HG02981 (cell line): ENCODE measurements around the gene EEPD1.

ENCODE experiments used
- ATAC-seq: cut with Tn5 transposase; IDR thresholded peaks from one replicate; pipeline ENCODE4 v1.9.1; 2021; ENCODE audit warnings: mild to moderate bottlenecking, moderate library complexity; ENCODE audit not compliant: unreplicated experiment

EEPD1 gene

DNA sequence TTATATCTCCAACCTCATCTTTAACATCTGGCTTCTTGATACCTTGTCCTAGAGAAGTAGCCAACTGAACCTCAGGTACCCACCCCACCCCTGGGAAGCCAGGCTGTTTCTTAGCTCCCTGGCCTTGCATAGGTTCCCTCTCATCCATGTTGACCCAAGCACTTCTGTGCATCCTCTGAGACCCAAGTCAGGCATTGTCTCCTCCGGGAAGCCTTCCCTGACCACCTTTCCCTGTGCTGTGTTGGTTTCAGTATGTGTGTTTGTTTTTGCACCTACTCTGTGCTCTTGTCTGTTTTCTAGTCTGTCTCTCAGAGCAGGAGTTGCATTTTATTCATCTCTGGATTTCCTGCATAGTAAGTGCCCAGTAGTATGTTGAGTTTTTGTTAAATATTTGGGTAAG is 143.2 kb downstream of the EEPD1 start:
- no peak for ATAC-seq

DNA sequence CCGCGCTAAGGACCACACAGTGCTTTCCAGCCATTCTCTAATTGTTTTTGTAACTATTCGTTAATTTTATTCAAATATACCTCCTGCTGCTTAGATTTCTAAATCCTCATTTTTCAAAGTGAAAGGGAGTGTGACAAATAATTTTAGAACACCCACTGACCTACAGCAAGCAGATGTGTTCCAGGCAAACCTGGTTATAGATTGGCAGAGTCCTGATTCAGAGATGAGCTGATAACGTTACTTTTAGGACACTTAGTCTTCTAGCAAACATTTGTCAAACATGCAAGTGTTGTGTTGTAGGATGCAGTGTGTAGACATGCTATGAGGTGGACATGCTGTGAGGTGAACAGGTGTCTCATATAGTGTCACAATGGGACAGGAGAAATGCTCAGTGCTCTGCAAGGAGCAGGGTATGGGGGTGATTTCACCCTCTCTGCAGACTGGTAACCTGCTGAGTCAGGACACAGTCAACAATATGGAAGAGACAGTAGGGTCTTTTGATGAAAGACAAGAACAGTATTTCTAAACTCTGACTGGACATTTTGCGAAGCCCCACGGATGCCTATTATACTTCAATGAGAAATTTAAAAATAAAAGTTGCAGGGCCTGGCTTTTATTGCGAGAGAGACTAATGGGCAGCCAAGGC is 144.4 kb downstream of the EEPD1 start:
- no peak for ATAC-seq

DNA sequence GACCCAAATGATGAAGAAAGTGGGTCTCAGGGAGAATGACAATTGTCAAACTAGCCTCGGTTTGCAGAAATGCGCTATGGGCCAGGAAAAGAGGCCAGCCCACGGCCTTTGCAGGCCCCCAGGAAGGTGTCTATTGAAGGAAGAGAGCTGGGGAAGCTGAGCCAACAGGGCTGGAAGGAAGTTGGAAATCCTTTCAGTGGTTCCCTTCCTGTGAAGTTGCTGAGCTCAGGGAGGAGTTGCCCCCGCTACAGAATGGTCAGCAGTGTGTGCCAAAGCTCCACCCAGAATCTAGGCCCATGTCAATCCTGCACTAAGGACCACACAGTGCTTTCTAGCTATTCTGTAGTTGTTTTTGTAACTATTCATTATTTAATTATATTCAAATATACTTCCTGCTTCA is 145.1 kb downstream of the EEPD1 start:
- no peak for ATAC-seq

DNA sequence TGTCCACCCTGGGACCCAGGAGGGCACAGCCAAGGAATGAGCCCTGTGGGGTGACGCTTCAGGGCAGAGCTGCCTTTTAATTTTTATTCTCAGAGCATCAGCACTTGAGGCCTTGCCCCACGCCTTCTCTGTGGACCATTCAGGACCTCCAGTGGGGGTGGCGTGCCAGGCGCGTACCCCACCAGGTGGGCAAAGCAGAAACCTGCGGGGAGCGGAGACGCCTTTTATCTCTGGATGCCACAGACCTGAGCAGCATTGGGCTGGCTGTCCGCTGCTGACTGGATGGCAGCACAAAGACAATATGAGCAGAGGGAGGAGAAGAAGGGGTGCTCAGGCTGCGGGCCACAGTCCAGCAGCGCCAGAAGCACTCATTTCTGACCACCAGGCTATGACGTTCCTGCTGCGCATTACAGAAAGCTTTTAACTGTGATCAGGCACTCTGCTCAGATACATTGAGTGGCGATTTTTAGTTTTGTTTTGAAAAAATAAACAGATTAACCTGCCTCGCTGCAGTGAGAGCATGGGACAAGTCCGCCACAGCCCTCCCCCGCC is 146.2 kb downstream of the EEPD1 start:
- ATAC-seq = no peak

DNA sequence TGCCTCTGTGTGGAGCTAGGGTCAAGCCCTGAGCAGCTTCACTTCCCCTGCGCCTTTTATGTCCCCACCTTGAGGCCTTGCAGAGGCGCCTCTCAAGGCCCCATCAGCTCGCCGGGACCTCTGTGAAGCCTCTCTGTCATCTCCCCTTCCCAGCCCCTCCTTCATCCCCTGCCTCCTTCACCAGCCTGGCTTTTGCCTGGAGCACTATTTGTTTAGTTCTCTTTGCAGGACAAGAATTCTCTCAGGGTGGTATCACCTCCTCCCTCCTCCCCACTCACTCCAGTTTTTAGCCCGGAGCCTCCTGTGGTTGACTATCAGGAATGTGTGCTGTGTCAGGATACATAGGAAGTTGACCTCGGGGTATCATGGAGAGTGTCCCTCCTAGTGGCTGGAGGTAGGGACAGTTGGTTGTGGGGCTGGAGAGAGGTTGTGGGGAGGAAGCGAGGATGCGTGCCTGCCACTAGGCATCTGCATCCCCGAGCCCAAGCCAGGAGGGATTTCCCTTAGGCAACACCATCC is 146.8 kb downstream of the EEPD1 start:
- ATAC-seq = no peak

DNA sequence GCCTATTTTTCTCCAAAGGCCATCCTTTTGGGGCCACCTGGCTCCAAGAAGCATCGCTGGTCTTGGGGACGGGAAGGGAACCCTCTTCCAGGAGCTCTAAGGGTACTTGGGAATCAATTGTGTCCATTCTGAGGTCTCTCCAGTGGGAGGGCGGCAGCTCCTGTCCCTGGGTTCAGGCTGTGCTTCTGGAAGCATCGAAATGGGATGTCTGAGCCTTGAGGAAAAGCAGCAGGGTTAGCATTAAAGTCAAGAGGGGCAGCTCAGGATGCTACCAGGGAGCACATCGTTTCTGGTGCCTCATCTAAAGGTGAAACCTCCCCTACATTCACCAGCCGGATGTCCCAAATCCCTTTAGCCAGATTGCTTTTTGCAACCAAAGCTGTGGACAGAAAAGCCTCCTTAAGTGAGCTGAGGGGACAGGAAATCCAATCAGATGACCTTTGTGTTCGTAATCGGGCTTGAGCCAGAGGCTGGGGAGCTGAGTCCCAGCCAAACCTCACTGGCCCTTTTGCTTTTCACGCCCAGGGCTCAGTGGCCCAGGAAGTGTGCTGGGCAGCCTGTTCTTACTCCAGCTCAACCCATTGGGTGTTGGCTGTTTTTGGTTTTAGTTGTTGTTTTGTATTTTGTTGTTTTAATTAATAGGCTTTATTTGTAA is 147.8 kb downstream of the EEPD1 start:
- ATAC-seq = no peak

DNA sequence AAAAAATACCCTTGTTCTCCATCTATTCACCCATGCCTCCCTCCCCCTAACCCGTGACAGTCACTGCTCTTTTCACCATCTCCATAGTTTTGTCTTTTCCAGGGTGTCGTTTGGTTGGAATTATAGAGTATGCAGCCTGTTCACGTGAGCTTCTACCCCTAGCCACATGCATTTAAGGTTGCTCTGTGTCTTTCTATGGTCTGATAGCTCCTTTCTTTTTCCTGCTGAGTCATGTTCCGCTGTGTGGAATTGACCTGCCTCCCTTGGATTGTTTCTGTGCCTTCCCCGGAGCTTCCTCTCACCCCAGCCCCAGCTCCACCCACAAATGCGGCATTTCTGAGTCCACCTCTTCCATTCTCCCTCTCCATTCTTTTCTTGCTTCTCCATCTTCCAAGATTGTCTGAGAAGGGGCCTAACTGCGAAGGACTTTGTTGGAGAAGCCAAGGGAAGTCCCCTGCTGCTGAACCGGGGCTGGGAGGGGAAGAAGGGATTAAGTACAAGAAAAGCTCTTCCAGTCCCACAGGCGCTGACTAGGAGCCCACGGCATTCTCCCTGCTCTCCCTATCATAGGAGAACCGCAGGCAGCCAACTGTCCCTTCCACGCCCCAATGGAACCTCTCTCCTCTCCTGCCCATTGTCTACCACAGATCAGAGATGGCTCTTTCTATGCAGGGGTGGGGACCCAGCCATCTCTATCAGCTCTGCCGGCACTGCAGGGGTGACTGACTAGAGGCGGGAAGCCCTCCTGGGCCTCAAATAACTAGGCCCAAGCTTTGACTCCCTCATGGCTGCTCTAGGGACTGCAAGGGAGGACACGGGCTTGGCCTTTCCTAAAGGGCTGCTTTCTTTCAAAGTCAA is 149.1 kb downstream of the EEPD1 start:
- ATAC-seq = no peak

DNA sequence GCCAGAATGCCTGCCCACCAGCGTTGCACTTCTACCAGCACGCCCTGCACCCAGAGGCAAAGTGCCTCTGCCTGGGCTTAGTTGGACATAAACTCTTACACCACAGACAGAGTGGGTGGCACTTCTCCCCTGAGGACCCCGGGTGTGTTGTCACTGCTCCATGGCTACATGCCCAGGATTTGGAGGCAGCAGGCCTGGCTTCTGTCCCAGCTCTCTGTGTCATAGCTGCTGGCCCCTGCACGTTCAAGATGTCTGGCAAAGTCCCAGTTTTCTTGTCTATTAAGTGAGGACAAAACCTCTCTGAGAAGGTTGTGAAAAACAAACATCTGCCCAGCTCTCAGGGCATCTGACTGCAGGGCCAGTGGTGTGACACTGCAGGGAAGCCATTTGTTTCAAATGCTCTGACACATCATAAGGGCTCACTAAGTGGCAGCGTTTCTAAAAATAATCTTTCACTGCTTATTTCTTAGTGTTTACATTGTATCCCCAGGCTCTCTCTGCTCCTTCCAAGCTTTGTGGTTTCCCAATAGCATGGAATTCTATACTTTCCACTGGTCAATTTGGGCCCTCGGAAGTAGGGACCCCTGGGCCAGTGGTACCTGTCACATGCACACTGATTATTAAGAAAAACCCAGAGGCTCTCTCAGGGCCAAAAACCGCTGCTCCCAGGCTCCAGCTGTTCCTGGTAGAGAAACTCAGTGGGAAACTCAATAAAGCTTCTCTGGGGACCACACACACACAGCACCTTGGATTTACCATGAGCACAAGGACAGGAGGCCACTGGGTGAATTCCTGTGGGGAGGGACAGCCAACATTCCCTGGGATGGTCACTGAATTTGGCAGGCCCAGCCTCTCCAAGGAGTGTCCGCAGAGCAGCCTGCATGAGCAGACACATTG is 150.4 kb downstream of the EEPD1 start:
- no peak for ATAC-seq

DNA sequence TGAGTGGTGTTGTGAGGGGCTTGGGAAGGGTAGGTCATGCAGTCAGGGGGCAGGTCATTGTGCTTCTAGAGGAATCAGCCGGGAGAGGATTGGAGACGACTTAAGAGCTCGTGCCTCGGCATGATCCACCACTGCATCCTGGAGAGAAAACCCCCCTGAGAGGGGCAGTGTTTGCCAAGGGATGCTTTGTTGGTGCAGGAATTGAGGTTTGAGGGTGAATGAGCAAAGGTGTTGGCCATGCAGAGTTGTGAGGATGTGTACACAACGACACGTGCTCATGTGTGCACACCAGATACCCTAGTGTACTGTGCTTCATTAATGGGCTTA is 151.0 kb downstream of the EEPD1 start:
- ATAC-seq = no peak

DNA sequence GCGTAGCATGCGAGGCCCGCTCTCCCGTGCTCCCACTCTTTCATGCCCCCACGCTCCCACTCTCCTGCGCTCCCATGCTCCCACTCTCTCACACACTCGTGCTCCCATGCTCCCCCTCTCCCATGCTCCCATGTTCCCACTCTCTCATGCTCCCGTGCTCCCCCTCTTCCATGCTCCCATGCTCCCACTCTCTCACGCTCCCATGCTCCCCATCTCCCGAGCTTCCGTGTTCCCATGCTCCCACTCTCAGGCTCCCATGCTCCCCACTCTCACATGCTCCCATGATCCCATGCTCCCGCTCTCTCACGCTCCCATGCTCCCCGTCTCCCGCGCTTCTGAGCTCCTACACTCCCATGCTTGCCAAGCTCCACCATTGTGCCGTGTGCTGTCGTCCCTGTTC is 152.2 kb downstream of the EEPD1 start:
- ATAC-seq = no peak

DNA sequence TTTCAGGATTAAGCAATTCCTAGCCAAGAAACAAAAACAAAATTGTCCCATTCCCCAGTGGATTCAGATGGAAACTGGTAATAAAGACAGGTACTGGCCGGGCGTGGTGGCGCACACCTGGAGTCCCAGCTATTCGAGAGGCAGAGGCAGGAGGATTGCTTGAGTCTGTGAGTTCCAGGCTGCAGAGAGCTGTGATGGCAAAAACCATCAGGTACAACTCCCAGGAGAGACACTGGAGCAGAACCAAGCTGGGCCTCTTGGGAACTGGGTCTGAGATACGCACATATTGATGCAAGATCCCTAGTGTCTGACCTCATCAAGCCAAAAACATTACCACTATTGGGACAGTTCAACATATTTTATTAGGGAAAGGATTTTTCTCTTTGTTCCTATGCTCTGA is 152.6 kb downstream of the EEPD1 start:
- no peak for ATAC-seq

DNA sequence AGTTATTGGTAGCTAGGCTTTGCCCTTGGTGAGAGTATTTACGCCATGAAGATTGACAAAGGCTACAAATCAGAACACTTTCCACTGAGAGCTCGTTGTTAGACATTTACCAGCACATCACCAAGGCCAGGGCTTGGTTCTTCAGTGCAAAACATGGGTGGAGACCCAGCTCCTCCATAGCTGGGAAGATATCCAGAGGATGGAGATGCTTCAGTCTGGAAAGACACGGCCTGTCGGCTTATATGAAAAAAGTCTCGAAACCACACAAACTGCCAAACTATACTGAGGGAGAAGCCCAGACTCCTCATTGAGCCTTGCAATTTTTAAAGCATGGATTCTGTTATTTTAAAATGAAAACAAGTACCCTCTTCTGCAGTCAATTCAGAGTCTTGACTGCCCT is 153.2 kb downstream of the EEPD1 start:
- ATAC-seq = no peak

DNA sequence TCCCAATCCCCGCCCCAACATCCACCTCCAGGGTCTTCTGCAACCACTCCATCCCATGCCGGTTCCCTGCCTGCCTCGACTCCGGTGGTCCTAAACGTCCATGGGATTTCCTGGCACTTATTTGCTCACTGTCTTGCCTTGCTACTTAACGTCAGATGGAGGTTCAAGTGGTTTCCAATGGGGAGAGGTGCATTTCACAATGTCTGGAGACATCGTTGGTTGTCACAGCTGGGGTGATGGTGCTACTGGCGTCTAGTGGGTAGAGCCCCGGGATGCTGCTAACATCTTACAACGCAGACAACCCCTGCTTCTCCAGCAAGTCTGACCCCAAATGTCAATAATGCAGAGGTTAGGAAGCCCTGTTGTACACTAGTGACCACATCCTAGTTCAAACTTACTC is 153.7 kb downstream of the EEPD1 start:
- ATAC-seq = no peak

DNA sequence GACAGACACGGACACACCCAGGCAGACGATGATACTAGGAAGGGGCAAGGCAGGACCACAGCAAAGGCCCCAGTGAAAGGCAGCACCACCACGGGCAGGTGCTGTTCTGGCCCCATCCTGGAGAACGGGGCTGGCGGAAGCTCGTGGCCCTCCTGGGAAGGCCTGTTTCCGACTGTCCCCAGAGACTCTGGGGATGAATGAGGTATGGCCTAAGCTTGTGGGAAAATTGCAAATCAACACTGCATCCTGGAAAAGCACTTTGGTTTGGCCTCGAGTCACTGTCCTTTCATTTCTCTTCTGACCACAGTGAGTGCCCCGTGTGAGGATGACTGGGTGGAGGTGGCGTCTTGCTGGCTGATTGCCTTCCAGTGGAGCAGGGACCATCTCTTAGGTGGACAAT is 155.0 kb downstream of the EEPD1 start:
- no peak for ATAC-seq

DNA sequence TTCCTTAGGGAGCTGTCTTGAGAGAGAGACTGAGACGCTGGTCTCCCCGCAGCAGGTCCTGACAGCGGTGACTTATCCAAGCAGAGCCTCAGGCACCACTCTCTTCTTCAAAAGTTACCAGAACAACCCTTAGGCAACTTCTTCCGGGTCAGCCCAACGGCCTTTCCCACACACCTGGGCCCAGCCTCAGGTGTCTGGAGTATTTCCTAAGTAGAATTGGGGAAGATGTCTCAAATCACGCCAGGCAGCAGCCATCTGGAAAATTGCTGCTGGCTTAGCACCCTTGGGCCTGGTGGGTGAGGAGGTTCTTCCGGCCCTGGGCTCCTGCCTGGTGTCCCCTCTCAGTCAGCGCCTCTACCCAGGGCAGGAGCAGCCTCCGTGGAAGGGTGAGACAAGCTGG is 156.2 kb downstream of the EEPD1 start:
- ATAC-seq = no peak

DNA sequence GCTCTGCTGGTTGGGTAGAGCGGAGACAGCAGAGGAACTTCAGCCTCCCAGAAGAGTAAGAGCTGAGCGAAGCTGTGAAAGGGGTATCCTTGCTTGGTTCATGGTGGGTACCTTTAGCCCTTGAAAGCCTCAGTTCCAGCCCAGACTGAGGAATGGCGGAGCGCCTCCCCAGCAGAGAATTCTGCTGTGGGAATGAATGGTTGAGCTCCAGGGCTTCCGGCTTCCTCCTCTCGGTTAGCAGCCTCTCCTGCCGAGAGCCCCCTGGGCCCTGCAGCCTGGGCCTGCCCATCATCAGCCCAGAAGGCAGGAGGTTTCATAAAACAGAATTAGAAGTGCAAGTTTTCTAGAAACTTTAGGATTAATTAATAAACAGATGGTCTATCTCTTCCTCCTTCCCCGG is 156.7 kb downstream of the EEPD1 start:
- ATAC-seq = no peak

DNA sequence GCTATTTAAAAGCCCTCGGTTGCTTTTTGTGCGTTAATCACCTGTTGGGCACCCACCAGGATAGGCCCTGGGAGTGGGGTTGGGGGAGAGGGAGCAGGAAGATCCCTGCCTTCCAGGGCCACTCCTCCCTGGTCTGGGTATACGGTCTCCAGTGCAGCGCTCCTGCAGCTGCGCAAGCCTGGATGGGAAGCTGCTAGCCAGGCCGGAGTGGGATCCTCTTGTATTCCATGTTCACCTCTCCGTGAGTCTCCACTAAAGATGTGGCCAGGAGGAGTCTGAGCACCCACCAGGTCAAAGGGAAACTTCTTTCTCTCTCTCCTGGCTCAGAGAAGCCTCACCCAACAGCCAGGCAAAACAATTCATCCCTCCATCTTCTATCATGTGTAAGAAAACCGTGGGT is 157.8 kb downstream of the EEPD1 start:
- no peak for ATAC-seq

DNA sequence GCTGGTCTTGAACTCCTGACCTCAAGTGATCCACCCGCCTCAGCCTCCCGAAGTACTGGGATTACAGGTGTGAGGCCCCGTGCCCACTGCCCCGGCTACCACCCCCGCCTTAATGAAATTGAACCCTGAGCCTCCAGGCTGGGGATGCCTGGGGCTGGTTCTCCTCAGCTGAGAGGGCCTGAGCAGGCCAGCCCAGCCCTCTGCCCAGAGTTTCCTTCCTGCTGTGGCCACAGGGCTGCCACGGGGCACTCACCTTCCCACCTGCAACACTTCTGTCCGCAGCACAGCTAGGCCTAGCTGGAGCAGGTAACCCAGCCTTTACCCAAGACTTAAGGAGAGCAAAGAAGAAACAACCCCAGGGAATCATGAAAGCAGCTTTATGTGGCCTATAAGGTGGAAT is 158.5 kb downstream of the EEPD1 start:
- ATAC-seq = no peak

DNA sequence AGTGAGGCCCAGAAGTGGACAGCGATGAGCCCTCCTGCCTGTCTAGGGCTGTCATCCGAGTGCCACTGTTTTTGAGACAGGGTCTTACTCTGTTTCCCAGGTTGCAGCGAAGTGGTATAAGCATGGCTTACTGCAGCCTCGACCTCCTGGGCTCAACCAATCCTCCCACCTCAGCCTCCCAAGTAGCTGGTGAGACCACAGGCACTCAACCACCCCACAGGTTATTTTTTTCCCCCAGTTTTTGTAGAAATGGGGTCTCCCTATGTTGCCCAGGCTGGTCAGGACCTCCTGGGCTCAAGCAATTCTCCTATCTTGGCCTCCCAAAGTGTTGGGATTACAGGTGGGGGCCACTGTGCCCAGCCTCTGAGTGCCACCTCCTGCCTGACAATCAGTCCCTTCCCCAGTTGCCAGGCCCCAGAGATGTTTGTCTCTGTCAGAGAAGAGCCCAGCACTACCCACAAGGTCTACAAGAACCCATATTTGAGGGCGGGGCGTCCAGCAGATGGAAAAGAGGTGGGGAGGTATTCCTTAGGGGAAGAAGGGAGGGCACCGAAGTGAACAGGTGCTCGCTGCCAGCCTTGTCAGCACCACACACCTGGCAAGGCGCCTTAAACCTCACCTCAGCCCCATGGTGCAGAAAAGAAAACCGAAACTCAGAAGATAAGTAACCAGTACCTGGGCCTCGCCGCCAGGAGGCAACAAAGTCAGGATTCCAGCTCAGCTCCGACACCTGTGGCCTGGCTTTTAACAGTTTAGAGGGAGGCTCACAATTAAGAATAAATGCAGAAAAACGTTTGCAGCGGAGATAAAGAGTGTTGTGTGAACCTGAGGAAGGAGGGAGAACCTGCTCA is 159.2 kb downstream of the EEPD1 start:
- no peak for ATAC-seq

DNA sequence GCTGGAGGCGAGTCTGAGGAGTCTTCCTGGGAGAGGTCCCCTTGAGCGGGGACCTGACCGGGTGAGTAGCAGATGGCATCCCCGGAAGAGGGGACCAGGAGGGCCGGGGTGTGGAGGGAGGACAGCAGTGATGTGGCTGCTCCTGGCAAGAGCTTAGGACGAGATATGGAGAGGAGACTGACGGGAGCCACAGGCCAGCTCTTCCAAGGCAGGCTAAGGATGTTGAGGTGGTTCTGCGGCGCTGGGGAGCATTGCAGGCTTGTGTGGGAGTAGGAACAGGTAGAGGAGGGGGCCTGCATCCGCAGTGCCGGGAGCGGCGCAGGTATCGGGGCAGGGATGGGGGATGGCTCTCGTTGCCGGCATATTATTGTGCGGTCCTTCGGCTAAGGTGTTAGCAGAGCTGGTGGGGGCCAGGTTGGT is 159.9 kb downstream of the EEPD1 start:
- no peak for ATAC-seq
